Esophagus muscularis mucosa (tissue), 2 donors: ENCODE measurements around the gene MAP3K2.

Source experiments
- EP300 ChIP-seq: sonication (generic); formaldehyde crosslinking; IDR thresholded peaks from one replicate; pipeline ENCODE4 v1.6.1; 2017; ENCODE audit warnings: antibody characterized with exemption
- POLR2A ChIP-seq: fragments of 450-650 bp; IDR thresholded peaks from one replicate; pipeline ENCODE4 v1.6.1; 2017; ENCODE audit warnings: antibody characterized with exemption, moderate library complexity, mild to moderate bottlenecking, low read depth

GRCh38 chr2:127429844-127430425 is 42.2 kb upstream of the MAP3K2 start:
- no peak for TF ChIP-seq POLR2A
- TF ChIP-seq EP300 = no peak
